ENCODE measurements around the gene DIS3L.

DNA sequence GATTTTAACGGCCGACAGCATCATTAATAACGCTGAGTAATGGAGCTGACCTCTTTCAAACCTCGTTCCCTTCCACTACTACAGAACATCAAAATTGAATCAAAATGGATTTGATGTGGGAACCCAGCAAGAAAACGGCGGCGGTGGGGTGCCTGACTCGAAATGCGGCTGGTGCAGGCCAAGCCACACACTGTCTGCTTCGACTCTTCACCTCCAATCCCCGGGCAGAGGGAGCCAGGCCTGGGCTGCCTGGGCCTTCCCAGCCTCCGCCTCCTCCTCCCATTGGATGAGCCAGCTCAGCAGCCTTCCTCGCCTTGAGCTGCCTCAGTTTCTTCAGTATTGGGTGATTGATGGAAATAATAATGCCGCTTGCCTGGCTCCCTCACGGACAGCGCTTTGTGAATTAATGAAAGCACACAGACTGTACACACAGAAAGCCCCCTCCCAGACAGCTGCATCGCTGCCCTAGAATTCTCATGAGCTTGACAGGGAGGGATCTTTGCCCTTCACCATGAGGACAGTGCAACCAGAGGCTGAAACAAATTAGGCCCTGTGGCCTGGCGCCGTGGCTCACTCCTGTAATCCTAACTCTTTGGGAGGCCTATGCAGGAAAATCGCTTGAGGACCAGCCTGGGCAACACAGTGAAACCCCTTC, 28.4 kb upstream of the DIS3L start:
- no peak for TF ChIP-seq POLR2A (IDR thresholded peaks at IDR 0.05)
- TF ChIP-seq, protein P1, sequence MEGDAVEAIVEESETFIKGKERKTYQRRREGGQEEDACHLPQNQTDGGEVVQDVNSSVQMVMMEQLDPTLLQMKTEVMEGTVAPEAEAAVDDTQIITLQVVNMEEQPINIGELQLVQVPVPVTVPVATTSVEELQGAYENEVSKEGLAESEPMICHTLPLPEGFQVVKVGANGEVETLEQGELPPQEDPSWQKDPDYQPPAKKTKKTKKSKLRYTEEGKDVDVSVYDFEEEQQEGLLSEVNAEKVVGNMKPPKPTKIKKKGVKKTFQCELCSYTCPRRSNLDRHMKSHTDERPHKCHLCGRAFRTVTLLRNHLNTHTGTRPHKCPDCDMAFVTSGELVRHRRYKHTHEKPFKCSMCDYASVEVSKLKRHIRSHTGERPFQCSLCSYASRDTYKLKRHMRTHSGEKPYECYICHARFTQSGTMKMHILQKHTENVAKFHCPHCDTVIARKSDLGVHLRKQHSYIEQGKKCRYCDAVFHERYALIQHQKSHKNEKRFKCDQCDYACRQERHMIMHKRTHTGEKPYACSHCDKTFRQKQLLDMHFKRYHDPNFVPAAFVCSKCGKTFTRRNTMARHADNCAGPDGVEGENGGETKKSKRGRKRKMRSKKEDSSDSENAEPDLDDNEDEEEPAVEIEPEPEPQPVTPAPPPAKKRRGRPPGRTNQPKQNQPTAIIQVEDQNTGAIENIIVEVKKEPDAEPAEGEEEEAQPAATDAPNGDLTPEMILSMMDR (IDR thresholded peaks at IDR 0.05), result no peak

Measured in esophagus squamous epithelium (tissue), 4 donors.